ENCODE results near the gene ACTL10.

ACTL10 gene

DNA sequence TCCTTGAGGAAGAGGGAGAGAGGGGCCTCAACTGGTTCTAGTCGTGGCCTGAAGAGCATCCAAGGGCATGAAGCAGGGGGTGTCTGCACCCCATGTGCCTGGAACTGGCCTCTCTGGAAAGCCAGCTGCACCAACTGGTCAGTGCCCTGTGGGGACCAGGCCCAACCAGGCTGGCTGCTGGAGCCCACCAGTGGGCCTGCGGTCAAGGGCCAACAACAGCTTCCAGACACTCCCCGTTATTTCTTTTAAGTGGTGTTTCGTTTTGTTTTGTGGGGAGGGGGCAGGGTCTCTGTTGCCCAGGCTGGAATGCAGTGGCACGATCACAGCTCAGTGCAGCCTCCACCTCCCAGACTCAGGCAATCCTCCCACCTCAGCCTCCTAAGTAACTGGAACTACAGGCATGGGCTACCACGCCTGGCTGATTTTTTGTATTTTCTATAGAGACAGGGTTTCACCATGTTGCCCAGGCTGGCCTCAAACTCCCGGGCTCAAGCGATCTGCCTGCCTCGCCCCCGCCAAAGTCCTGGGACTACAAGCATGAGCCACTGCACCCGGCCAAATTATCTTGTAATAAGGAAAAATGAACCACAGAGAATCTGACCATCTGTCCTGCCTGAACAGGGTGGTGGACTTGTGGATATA is 16.5 kb upstream of the ACTL10 start:
- no peak for DNase-seq

DNA sequence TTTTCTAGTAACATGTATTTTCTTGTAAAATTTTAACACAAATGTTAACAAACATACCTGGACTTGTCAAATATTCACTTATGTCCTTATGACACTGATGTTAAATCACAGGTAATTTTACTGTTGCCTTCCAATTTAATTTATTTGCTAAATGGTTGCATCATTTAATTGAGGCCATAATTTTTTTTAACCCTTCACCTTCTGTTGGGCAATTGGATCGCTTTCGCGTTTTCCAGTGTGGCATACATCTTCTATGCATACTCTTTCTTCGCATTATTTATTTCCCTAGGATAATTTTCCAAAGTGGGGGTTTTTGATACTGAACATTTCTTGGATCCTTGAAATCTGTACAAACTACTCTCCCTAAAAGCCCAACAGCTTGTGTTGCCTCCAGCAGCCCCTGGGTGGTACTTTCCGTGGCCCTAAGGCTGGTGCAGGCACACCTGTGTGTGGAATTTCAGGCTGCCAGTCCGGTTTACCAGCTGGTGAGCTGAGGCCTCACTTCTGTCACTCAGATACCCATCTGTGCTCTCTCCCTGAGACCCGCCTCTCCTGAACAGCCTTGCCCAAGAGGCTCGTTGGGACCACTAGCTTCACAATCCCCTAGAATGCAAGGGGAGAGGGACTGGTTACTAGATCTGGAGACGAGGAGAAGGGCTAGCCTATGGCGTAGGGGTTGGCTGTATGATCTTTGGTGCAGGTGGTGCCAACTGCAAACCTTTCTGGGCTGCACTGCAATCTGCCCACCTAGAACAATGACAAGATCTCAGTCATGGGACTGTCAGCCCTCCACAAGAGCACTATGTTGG is 15.8 kb upstream of the ACTL10 start:
- DNase-seq, result no peak

DNA sequence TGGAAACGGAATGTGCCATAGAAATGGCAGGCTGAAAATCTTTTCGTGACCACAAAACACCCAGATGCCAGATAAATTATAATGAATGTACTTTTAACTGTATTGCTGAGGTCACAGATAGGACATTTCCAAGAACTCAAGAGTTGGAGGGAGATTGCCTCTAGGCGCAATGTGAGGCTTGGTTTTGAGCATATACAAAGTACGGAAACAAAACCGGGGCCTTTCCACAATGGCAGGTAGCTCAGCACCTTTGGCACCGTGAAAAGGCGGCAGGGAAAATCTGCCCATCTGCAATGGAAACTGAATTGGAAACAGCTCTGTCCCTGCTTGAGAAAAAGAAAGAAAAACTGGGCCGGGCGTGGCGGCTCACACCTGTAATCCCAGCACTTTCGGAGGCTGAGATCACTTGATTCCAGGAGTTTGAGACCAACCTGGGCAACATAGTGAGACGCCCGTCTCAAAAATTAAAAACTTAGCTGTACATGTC is 15.1 kb upstream of the ACTL10 start:
- no peak for DNase-seq

DNA sequence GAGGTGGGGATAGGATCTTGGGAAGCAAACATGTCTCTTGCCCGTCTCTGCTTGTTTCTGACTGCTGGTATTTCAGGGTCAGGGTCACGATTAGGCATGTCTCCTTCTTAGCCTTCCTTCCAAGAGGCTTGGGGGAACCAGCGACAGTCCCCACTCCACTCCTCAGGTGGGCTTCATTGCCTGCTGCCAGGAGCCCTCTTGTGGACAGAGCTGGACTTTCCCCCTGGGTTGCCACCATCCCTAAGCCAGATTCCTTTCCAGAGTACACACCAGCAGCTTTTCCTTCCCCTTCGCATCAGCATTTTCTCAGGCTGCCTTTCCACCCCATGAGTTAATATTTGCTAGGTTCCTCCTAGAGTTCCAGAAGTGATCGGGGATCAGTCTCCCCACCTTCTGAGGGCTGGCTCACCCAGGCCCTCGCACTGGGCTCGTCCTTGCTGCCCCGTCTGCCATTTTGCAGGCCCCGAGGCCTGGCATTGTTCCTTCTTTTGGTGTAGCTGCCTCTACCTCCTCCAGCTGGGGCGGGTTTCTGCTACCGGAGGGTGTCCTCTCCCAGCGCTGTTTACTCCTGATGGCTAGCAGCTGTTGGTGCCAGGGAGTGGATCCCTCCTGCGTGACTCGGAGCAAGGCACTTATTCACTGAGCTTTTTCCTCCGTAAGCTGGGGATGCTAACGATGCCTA is 13.4 kb upstream of the ACTL10 start:
- peak; percentile 76 for DNase-seq

DNA sequence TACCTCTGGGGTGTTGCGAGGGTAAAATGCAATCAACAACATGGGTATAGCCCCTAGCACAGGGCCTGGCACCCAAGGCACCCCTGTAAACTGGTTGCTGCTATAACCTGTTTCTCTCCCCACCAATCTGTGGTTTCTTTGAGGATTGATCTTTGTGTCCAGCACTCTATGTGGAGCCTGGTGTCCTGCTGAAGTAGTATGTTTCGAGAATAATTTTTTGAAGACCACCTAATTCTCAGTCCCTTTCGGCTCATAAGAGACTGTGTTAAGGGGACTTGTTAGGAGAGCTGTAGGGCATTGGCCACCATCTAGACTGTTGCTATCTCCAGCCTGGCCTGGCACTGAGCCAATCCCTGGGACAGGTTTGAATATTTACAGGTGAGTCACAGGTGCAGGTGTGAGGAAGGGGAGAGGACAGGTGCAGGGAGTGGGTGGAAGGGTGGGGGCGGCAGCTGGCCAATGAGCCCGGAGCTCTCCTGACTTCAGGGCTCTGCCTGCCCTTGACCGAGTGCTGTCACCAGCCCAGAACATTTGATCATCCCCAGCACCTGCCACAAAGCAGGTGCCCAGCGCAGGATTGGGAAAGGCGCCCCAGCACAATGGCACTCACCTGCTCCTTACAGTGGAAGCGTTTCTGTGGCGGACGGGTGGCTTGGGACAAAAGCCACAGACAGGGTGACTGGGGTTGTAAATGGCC is 12.7 kb upstream of the ACTL10 start:
- peak; percentile 98 for DNase-seq

DNA sequence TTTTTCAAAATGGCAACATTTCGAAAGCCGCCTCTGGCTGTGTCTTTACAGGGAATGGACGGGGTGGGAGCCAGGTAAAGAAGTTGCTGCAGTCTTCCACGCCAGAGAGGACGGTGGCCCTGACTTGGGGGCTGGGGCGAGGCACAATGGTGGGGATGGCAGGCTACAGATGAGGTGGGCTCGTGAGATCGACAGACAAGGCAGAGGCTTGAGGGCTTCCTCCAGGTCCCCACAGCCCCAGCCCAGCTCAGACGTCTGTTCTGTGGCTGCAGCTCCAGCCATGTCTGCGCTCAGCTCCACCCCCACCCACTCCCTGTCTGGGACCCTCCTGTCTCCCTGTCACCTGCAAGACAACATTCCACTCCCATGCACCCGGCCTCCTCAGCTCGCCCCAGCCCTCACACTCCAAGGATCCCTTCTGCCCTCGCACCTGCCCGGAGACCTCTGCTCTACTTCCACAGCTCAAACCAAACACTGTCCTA is 12.0 kb upstream of the ACTL10 start:
- DNase-seq, result no peak

DNA sequence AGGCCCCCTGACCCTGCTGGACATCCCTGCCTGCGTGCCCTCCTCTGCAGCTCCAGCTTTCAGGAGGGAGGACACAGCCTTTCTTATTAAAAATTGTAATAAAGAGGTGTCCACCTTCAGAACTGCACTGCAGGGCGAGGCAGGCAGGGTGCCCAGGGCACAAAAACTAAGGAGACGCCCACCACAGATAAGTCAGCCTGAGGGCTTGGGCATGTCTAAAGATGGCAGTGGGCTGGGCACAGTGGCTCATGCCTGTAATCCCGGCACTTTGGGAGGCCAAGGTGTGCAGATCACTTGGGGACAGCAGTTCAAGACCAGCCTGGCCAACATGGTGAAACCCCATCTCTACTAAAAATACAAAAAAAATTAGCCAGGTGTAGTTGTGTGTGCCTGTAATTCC is 11.6 kb upstream of the ACTL10 start:
- DNase-seq, result no peak

DNA sequence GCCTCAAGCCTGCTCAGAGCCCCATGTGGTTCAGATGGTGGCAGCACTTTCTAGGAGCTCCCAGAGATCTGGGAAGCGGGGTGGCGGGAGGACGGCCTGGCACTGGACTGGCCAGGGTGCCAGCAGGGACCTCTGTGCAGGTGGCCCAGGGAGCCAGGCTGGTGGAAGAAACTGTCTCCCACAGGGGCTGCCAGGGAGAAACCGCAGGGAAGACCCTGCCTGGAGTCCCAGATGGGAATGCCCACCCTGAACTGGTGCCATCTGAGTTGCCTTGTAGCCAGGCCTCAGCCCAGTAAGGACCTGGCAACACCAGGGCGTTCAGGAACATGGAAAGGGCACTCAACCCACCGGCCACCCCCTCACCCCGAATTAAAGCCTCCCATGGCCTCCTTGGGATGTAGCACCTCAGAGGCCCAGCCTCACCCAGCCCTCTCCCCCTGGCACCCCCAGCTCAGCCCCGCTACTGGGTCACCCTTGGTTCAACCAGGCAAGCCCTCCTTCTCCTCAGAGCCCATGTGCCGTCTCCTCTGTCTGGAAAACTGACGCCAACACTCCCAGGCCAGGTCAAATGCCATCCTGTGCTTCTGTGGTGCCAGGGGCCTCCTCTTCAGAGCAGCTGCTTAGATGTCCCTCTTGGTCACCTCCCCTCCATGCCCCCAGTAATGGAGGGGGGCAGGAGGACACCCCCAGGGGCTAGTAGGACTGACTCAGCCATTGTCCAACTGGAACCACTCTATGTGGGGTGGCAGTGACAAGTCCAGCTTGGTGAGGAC is 10.5 kb upstream of the ACTL10 start:
- DNase-seq, result no peak

DNA sequence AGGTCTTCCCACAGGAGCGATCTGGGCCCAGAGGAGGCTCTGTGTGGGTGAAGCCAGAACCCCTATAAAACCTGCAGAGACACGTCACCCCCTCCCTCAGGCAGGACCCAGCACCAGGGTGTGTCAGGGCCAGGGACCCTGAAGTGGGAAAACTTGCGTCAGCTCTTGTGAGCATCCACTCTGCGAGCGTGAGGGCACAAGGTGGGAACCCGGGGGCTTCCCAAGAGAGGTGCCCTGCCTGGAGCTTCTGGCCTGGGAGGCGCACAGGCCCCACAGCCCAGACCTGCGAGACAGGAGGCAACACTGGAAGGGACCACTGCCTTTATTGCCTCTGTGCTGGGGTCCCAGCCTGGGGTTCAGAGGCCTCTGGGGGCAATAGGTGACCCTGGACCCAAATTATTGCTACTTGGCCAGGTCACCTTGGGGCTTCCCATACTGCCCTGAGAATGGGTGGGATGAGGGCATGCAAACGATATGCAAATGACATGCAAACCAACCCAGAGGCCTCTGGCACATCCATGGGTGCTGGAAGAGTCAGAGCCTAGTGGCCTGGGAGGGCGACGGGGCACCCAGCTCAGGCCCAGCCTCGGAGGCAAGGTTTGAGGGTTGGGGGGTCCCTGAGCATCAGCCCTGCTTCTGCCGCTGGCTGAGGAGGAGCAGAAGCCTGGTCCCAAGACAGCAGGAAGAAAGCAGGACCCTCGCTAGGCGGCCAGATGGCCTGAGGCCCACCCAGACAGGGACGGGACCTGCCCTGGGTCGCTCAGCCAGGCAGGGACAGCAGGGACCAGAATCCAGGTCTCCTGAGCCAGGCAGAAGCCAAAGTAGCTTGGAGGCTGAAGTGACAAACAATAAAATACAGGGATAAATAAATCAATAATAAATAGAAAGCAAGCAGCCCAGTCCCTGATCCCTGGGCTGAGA is 9.7 kb upstream of the ACTL10 start:
- no peak for DNase-seq

DNA sequence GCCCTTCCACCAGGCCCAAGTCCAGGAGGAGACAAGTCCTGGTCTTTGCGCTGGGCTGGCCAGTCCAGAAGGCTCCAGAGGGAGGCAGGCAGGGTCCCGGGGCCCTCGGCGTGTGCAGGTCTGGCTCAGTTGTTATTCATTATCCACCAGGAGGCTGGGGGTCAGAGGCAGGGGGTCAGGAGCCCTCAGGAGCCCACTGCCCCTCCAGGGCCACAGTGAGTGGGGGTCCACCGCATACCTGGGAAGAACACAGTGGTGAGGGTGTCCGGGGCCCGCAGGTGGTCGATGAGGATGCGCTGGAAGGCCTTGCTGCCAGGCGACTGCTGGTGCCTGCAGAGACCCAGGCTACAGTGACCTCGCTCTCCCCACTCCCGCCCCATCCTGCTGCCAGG is 9.0 kb upstream of the ACTL10 start:
- no peak for DNase-seq

DNA sequence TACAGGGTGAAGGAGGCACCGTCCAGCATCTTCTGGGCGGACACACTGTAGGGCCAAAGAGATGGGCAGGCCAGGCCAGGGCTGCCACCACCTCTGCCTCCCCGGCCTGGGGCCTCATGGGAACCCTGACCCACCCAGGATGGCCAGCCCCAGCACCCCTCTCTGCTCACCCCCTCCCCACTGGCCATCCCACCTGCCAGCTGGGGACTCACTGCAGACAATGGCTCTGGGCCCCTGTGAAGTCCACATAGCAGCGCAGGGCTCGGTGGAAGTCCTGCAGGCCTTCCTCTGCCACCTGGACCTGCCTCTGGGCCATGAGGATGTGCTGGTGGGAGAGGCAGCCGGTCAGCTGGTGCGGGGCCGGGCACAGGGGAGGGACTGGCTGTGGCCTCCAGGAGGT is 8.2 kb upstream of the ACTL10 start:
- no peak for DNase-seq

DNA sequence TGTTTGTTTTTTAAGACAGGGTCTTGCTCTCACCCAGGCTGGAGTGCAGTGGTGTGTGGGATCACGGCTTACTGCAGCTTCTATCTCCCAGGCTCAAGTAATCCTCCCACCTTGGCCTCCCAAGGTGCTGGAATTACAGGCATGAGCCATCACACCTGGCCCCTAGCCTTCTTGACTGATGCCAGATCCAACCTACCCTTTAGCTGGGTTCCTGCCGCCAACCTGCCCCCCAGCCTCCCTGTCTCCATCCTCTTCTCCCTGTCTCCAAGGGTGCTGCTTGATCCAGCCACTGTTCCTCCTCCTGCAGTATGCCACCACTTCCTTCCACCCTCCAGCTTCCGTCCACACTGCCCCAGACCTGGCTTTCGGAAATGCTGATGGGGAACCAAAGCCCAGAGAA is 7.8 kb upstream of the ACTL10 start:
- DNase-seq, result no peak

DNA sequence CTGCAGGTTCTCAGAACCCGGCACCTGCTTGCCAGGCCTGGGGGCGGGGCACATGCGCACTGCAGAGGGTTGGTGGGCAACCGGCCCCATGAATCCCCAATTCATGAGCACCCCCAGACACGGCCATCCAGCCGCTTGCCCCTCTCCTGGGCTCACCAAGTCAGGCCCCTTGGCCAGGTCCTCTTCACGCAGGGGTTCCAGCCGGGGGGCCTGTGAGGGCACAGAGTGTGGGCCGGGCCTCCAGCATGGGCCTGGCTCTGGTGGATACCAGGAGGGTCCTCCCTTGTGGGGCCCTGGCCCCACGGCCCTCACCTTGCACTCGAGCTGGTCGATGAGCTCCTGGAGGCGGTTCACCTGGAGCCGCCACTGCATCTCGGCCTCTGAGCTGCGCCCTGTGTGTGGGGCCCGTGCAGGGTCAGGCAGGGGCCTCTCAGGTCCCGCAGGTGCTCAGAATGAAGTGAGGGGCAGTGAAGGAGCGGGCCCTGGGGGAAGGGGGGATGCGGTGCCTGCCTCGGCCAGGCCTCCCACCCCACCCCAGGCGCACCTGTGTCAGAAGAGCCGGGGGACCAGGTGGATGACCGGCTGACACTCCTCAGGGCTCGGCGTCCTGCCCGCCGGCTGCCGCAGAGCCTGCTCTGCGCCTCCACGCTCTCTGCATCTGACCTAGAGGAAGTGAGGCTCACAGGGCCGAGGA is 7.3 kb upstream of the ACTL10 start:
- DNase-seq, result no peak

DNA sequence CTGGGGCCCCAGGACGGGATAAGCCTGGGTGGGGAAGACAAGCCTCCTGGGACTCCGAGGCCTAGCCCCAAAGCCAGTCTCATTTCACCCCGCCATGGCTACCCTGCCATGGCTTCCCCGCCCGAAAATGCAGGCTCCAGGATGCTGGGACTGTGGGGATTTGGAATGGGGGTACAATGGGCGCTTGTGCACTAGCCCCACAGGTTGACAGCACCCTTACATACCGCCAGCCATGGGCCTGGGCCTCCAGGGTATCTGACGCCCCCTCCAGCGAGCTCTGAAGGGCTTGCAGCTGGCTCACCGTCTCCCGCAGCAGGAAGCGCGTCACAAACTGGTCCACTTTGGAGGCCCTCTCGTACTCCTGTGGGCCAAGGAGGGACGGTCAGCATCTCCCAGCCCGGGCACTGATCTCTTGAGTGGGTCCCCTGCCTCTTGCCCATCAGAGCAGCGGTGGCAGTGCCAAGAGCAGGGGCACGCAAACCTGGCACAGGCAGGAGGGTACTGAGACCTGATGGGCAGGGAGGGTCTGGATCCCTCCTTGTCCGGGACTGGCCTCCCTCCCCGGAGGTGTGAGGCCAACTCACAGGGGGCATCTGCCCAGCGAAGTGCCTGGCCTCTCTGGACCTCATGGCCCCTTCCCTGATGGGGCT is 6.6 kb upstream of the ACTL10 start:
- DNase-seq, result no peak

DNA sequence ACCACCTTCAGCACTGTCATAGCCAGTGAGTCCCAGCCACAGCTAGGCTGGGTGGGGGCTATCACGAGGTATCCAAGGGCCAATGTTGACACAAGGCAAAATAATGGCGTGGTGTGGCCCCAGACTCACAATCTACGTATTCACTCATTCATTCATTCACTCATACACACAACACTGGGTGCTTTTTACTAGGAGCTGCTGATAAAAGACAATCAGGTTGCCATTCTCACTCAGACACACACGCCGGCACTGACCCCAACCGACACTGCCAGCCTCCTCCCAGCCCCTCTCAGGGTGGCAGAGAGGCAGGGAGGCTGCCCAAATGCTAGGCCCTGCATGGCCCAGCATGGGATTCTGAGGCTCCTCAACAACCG is 6.1 kb upstream of the ACTL10 start:
- DNase-seq, result no peak

DNA sequence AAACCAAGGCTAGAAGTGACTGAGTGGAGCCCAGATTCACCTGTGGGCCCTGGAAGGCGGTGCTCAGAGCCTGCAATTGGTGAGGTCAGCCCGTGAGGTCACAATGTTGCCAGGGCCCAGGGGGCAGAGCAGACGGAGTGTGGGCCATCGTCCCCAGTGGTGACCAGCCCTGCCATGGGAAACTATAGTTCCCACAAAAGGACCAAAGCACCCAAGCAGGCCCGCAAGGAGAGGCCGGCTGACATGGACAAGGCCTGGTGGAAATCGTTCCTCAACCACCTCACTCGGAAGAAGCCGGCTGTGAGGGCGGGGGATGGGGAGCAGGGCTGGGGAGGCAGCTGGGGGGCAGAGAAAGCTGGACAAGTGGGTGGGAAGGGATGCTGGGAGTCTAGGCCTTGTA is 4.6 kb upstream of the ACTL10 start, which contains the start of gene C20orf144:
Gene C20orf144 (plus strand): TSS at position 156 of the 400 bp plus-strand sequence. CDS start 19 bp downstream, at position 175.
- DNase-seq, result no peak

DNA sequence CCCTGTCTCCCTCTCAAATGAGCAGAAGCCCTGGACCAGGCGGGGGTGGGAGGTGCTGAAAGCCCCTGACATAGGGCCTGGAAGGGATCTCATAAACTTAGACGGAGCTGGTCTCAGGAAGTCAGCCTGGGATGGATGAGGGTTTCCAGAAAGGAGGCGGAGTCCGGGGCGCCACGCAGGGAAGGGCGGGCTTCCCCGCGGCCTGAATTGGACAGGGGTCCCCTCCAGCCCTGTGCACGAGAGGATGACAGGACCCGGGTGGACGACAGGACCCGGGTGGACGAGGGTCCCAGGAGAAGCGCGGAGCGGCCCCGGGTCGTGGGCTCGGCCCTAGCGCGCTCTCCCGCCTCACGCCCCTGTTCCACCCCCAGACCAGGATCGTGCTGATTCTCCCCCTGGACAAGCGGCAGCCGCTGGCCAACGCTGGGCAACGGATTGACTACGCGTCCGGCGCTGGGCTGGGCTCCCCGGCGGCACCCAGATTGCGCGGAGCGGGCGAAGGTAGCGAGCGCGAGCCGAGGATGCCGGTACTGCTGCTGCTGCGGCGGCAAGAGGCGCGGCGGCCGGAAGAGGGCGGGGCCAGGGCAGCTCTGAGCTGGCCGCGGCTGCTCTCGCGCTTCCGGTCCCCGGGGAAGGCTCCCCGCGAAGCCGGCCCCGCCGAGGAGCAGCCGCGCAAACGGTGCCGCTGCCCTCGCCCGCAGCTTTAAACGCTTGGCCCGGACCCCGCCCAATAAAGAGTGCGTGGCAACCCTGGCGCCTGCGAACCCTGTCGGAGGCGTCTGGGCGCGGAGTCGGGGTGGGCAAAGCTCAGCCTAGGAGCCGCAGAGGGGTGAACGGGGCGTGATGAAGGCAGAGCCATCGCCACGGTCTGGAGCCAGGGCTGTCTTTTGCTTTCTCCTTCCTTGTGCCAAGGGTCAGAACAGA is 3.3 kb upstream of the ACTL10 start:
- peak; percentile 72 for DNase-seq

DNA sequence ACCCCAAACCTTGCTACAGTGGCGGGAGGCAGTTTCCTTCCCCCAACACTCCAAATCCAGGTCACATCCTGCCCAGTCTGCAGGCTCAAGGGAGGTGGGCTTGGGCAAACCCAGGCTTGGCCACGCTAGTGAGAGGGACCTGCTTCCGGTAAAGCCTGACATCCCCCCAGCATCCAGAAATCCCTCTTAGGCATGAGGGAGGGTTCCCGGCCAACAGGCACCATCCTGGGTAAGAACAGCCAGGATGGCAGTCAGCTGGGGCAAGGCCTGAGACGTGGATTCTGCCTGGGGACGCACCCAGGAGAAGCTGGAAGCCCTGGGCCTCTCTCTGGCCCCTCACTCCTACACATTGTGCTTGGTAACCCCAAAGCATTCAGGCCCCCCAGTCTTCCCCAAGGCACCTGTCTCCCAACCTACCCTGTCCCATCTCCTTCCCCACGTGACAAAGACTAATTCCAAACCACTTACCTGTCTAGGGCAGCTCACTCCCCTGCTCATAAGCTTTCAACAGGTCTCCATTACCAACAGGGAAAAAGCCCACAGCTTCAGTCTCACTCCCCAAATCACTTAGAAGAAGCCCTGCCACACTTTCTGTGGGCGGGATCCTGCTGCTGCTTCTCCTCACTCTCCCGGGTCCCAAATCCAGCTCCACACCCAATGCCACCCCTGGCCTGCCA is 2.5 kb upstream of the ACTL10 start:
- DNase-seq, result no peak

Measured in NCI-H2029 (cell line).